ENCODE measurements around the gene OSTN.
"Not testable (repeated sequence)": the region's sequence is repeated elsewhere in the genome, so short reads cannot be mapped to it uniquely, and the experiment has no call there.

GRCh38 chr3:191246034-191246433, 47.0 kb downstream of the OSTN start:
- not testable (repeated sequence) for TF ChIP-seq CTCF (conservative IDR thresholded peaks at IDR 0.05 in 1 of 2, IDR thresholded peaks at IDR 0.05 in 1 of 2; ENCODE audit: extremely low read depth in 1 of 2, insufficient read depth in 1 of 2, low read depth in 1 of 2, low read length in 2 of 2); EZH2 (IDR thresholded peaks at IDR 0.05; ENCODE audit: borderline replicate concordance, low read length)

Measured in mammary epithelial cell (primary cell).